MM.1S (cell line): ENCODE measurements around the gene NUMBL.

Experiments
- DNase-seq: peaks from one replicate; pipeline ENCODE4 v3.0.0-alpha.2; 2015
- H2AFZ ChIP-seq: fragments of 300-600 bp; sonication (generic); 2 replicates; pipeline ENCODE4 v1.6.0; 2016; ENCODE audit warnings: antibody characterized with exemption, low read length
- H3F3A ChIP-seq: fragments of 300-600 bp; sonication (generic); 2 replicates; pipeline ENCODE4 v1.6.1; 2016; ENCODE audit warnings: mild to moderate bottlenecking, antibody characterized with exemption, low read length, moderate library complexity, mixed read lengths; ENCODE audit not compliant: insufficient read depth
- H3K27ac ChIP-seq: fragments of 300-600 bp; sonication (generic); 2 replicates; pipeline ENCODE4 v1.5.1; 2016; ENCODE audit warnings: mild to moderate bottlenecking, low read length
- H3K27me3 ChIP-seq: fragments of 300-600 bp; sonication (generic); replicated peaks from 2 replicates; pipeline ENCODE4 v1.6.0; 2016; ENCODE audit warnings: low read length; ENCODE audit not compliant: insufficient read depth
- H3K36me3 ChIP-seq: fragments of 300-600 bp; sonication (generic); replicated peaks from 2 replicates; pipeline ENCODE4 v1.6.1; 2016; ENCODE audit warnings: mild to moderate bottlenecking, low read length, mixed read lengths; ENCODE audit not compliant: insufficient read depth
- H3K4me1 ChIP-seq: fragments of 300-600 bp; sonication (generic); 2 replicates; pipeline ENCODE4 v1.6.1; 2016; ENCODE audit warnings: low read length, mixed read lengths
- H3K4me2 ChIP-seq: fragments of 300-600 bp; sonication (generic); 2 replicates; pipeline ENCODE4 v1.6.0; 2016; ENCODE audit warnings: low read depth, low read length
- H3K4me3 ChIP-seq: fragments of 300-600 bp; sonication (generic); 2 replicates; pipeline ENCODE4 v1.5.1; 2016; ENCODE audit warnings: low read length, mixed read lengths
- H3K79me2 ChIP-seq: fragments of 300-600 bp; sonication (generic); 2 replicates; pipeline ENCODE4 v1.6.1; 2016; ENCODE audit warnings: mixed run types, low read length, mixed read lengths
- H3K9ac ChIP-seq: fragments of 300-600 bp; sonication (generic); 2 replicates; pipeline ENCODE4 v1.6.1; 2016; ENCODE audit warnings: low read length, mixed read lengths
- H3K9me2 ChIP-seq: fragments of 300-600 bp; sonication (generic); replicated peaks from 2 replicates; pipeline ENCODE4 v1.6.1; 2016; ENCODE audit warnings: mild to moderate bottlenecking, low read length, mixed read lengths; ENCODE audit not compliant: insufficient read depth
- H3K9me3 ChIP-seq: fragments of 300-600 bp; sonication (generic); replicated peaks from 2 replicates; pipeline ENCODE4 v1.6.1; 2016; ENCODE audit warnings: mild to moderate bottlenecking, low read length, mixed read lengths; ENCODE audit not compliant: insufficient read depth
- H4K20me1 ChIP-seq: fragments of 300-600 bp; sonication (generic); 2 replicates; pipeline ENCODE4 v1.6.1; 2016; ENCODE audit warnings: mild to moderate bottlenecking, low read length, moderate library complexity, mixed read lengths; ENCODE audit not compliant: insufficient read depth
- EZH2 ChIP-seq: fragments of 300-600 bp; sonication (generic); optimal IDR thresholded peaks from 2 replicates; pipeline ENCODE3; 2017; ENCODE audit warnings: low read depth, mild to moderate bottlenecking, antibody characterized with exemption, low read length, mixed read lengths
- EZH2phosphoT487 ChIP-seq: fragments of 300-600 bp; sonication (generic); IDR thresholded peaks from 2 replicates; pipeline ENCODE4 v1.6.1; 2018; ENCODE audit warnings: antibody characterized with exemption, low read length
- TF ChIP-seq, protein P1 (sequence below): fragments of 300-600 bp; sonication (generic); IDR thresholded peaks from 2 replicates; pipeline ENCODE4 v1.5.1; 2016; ENCODE audit warnings: antibody characterized with exemption, low read length, mixed read lengths

Gene NUMBL

DNA sequence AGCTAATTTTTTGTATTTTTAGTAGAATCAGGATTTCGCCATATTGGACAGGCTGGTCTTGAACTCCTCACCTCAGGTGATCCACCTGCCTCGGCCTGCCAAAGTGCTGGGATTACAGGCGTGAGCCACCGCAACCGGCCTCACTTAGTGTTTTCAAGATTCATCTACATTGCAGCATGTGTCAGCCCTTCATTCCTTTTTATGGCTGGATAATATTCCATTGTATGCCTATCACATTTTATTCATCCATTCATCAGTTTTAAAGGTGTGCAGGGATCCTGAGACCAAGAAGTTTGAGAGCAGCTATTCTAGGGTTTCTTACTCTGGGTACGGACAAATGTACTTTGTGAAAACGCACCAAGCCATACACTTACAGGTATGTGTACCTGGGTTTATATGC lies 17.2 kb upstream of the NUMBL start:
- no peaks in the 10 kb centered on the region for H3K27me3 ChIP-seq
- no peak overlapping the region for H3K27ac ChIP-seq
- H3K4me3 ChIP-seq = no peak overlapping the region
- no peaks in the 10 kb centered on the region for H3K36me3 ChIP-seq
- DNase-seq = no peak
- H3K9me3 ChIP-seq = no peaks in the 10 kb centered on the region
- H4K20me1 ChIP-seq = no peaks in the 10 kb centered on the region
- no peaks in the 10 kb centered on the region for H3K9me2 ChIP-seq
- no peaks in the 10 kb centered on the region for H3F3A ChIP-seq
- H3K9ac ChIP-seq = no peak overlapping the region
- TF ChIP-seq EZH2 = no peak
- TF ChIP-seq, protein P1, sequence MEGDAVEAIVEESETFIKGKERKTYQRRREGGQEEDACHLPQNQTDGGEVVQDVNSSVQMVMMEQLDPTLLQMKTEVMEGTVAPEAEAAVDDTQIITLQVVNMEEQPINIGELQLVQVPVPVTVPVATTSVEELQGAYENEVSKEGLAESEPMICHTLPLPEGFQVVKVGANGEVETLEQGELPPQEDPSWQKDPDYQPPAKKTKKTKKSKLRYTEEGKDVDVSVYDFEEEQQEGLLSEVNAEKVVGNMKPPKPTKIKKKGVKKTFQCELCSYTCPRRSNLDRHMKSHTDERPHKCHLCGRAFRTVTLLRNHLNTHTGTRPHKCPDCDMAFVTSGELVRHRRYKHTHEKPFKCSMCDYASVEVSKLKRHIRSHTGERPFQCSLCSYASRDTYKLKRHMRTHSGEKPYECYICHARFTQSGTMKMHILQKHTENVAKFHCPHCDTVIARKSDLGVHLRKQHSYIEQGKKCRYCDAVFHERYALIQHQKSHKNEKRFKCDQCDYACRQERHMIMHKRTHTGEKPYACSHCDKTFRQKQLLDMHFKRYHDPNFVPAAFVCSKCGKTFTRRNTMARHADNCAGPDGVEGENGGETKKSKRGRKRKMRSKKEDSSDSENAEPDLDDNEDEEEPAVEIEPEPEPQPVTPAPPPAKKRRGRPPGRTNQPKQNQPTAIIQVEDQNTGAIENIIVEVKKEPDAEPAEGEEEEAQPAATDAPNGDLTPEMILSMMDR = no peak
- no peak for TF ChIP-seq EZH2phosphoT487
- no peak overlapping the region for H2AFZ ChIP-seq
- no peaks in the 10 kb centered on the region for H3K79me2 ChIP-seq
- no peak overlapping the region for H3K4me2 ChIP-seq
- H3K4me1 ChIP-seq = no peaks in the 10 kb centered on the region

DNA sequence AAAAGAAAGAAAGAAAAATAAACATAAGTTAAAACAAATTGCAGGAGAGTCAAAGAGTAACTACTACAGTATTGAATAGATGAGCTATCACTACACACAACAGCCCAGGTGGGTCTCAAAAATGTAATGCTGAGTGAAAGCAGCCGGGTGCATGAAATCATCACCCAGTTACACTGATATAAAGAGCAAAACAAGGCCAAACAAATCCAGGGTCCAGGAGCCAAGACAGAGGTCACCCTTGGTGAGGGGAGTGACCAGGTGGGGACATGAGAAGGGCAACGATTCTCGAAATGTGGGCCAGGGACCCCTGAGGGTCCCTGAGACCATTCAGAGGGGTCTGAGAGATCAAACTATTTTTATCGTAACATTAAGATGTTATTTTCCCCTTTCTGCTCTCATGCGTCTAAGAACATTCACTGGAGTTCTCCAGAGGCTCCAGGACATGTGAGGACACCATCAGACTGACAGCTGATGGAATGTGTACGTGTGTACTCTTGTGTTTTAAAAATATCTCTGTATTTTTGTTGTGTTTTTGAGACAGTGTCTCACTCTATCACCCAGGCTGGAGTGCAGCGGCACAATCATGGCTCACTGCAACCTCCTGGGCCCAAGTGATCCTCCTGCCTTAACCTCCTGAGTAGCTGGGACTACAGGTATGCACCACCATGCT lies 15.6 kb upstream of the NUMBL start:
- no peaks in the 10 kb centered on the region for H3K4me1 ChIP-seq
- H2AFZ ChIP-seq = no peak overlapping the region
- H3K27me3 ChIP-seq = no peaks in the 10 kb centered on the region
- H3K4me3 ChIP-seq = no peak overlapping the region
- no peaks in the 10 kb centered on the region for H3K9me3 ChIP-seq
- no peak overlapping the region for H3K9ac ChIP-seq
- H3F3A ChIP-seq = no peaks in the 10 kb centered on the region
- H3K36me3 ChIP-seq = no peaks in the 10 kb centered on the region
- no peaks in the 10 kb centered on the region for H4K20me1 ChIP-seq
- H3K4me2 ChIP-seq = no peak overlapping the region
- no peaks in the 10 kb centered on the region for H3K9me2 ChIP-seq
- no peaks in the 10 kb centered on the region for H3K79me2 ChIP-seq
- H3K27ac ChIP-seq = no peak overlapping the region
- TF ChIP-seq, protein P1 = no peak
- TF ChIP-seq EZH2 = no peak
- TF ChIP-seq EZH2phosphoT487 = no peak
- no peak for DNase-seq

DNA sequence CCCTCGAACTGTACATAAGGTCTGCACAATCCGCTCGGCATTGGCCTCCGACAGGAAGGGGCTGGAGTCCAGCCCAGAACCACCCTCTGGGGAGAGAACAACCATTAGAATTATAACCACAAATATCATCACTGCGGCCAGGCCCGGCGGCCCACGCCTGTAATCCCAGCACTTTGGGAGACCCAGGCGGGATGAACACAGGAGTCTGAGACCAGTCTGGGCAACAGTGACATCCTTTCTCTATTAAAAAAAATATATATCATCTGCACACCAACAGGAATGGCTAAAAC lies 14.9 kb upstream of the NUMBL start:
- no peaks in the 10 kb centered on the region for H3K36me3 ChIP-seq
- no peaks in the 10 kb centered on the region for H3K27me3 ChIP-seq

More for the DNA sequence above, 14.9 kb upstream of the NUMBL start:
- Histone ChIP-seq H3F3A (no peaks in the 10 kb centered on the region), H3K9ac (no peak overlapping the region), H3K9me2 (no peaks in the 10 kb centered on the region), H3K27ac (no peak overlapping the region), H3K4me1 (no peaks in the 10 kb centered on the region), H3K79me2 (no peaks in the 10 kb centered on the region), H2AFZ (no peak overlapping the region), H3K4me2 (no peak overlapping the region), H4K20me1 (no peaks in the 10 kb centered on the region), H3K9me3 (no peaks in the 10 kb centered on the region), H3K4me3 (no peak overlapping the region)
- no peak for TF ChIP-seq EZH2
- no peak for TF ChIP-seq EZH2phosphoT487
- TF ChIP-seq, protein P1 = no peak
- DNase-seq = no peak
